ENCODE measurements around the gene XPR1. TPM values are rescaled to one million over a fixed set of nuclear protein-coding genes. Genes with fewer than 3 reads are reported as not detected.
"Not testable (repeated sequence)": the region's sequence is repeated elsewhere in the genome, so short reads cannot be mapped to it uniquely, and the experiment has no call there.

The XPR1 gene
- total RNA-seq, 2 experiments from 2014 or later, result 19.9 to 20.5 TPM

GRCh38 chr1:180833180-180833579 is 201.4 kb downstream of the XPR1 start:
- Mint-ChIP-seq H3K9me3 (peaks cover 11% of the 10 kb centered on the region), H3K36me3 (ENCODE audit: low read depth) (peaks cover 44% of the 10 kb centered on the region)
- H3K27me3 Mint-ChIP-seq, H3K27ac Mint-ChIP-seq, CTCF ChIA-PET, DNase-seq, H3K4me1 Mint-ChIP-seq, H3K4me3 Mint-ChIP-seq, POLR2A ChIA-PET: not testable (repeated sequence)

DNA sequence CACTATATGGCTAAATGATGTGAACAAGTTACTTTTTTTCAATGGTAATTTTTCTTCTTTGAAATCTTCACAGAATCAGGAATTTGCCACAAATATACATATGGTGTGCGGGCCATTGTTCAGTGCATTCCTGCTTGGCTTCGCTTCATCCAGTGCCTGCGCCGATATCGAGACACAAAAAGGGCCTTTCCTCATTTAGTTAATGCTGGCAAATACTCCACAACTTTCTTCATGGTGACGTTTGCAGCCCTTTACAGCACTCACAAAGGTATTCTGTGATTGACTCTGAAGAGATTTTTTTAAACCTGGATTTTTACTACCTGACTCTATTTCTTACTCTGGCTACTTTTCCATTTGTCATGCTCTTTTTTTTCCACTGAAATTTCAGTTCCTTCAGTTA is 204.6 kb downstream of the XPR1 start:
- Mint-ChIP-seq H3K9me3 (peaks cover 11% of the 10 kb centered on the region), H3K4me3 (no peak overlapping the region), H3K27me3 (no peaks in the 10 kb centered on the region), H3K27ac (no peak overlapping the region), H3K4me1 (peaks cover 6% of the 10 kb centered on the region), H3K36me3 (ENCODE audit: low read depth) (peaks cover 40% of the 10 kb centered on the region)
- no peak for DNase-seq
- ChIA-PET POLR2A (no interaction called here), CTCF (interaction anchor here (0.8 kb wide), 1 partner anchor 25 kb away, joined by 3 read pairs; no protein-coding TSS in a partner anchor)

GRCh38 chr1:180837020-180837419 is 205.2 kb downstream of the XPR1 start:
- ChIA-PET CTCF (no interaction called here), POLR2A (no interaction called here)
- H3K27ac Mint-ChIP-seq, result no peak overlapping the region
- H3K36me3 Mint-ChIP-seq (ENCODE audit: low read depth), result peaks cover 34% of the 10 kb centered on the region
- peaks cover 6% of the 10 kb centered on the region for H3K4me1 Mint-ChIP-seq
- no peak for DNase-seq
- no peak overlapping the region for H3K4me3 Mint-ChIP-seq
- H3K27me3 Mint-ChIP-seq, result no peaks in the 10 kb centered on the region
- peaks cover 11% of the 10 kb centered on the region for H3K9me3 Mint-ChIP-seq

GRCh38 chr1:180838535-180838934 is 206.7 kb downstream of the XPR1 start:
- ChIA-PET CTCF (no interaction called here), POLR2A (no interaction called here)
- Mint-ChIP-seq H3K4me3 (no peak overlapping the region), H3K27me3 (no peaks in the 10 kb centered on the region), H3K36me3 (ENCODE audit: low read depth) (peaks cover 22% of the 10 kb centered on the region), H3K27ac (no peak overlapping the region), H3K9me3 (no peaks in the 10 kb centered on the region), H3K4me1 (peaks cover 6% of the 10 kb centered on the region)
- DNase-seq, result no peak

- no peak overlapping the region for H3K27ac Mint-ChIP-seq
- H3K9me3 Mint-ChIP-seq, result no peaks in the 10 kb centered on the region
- CTCF ChIA-PET, result no interaction called here
- no peaks in the 10 kb centered on the region for H3K27me3 Mint-ChIP-seq
- DNase-seq, result no peak
- peaks cover 20% of the 10 kb centered on the region for H3K36me3 Mint-ChIP-seq (ENCODE audit: low read depth)
- POLR2A ChIA-PET, result no interaction called here
- H3K4me1 Mint-ChIP-seq, result peaks cover 6% of the 10 kb centered on the region
- H3K4me3 Mint-ChIP-seq, result no peak overlapping the region
These were observed 207.7 kb downstream of the XPR1 start for GRCh38 chr1:180839547-180839946.

DNA sequence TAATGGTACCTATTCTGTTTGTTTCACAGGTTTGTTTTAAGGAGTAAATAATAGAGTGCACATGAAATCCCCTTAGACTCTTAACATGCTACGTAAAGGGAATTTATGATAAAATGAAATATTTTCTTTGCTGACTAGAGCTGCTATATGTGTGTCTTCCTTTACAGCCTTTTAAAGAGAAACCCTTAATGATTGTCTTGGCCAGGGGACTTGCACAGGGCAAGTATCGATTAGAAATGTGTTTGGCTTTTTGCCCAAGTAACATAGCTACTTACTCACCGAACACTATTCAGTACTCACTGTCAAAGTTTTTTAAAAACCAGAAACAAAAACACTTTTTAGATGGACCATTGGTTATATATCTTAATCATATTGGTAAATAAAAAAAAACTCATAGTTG is 209.6 kb downstream of the XPR1 start:
- no peak overlapping the region for H3K27ac Mint-ChIP-seq

GRCh38 chr1:180842052-180842451 is 210.2 kb downstream of the XPR1 start:
- no peak overlapping the region for H3K4me3 Mint-ChIP-seq
- peaks cover 1% of the 10 kb centered on the region for H3K4me1 Mint-ChIP-seq
- H3K27me3 Mint-ChIP-seq, result no peaks in the 10 kb centered on the region
- peaks cover 3% of the 10 kb centered on the region for H3K36me3 Mint-ChIP-seq (ENCODE audit: low read depth)
- no peaks in the 10 kb centered on the region for H3K9me3 Mint-ChIP-seq
- CTCF ChIA-PET, result no interaction called here
- H3K27ac Mint-ChIP-seq, result no peak overlapping the region
- no peak for DNase-seq
- POLR2A ChIA-PET, result no interaction called here

More for the DNA sequence above, 209.6 kb downstream of the XPR1 start:
- Mint-ChIP-seq H3K4me1 (peaks cover 6% of the 10 kb centered on the region), H3K36me3 (ENCODE audit: low read depth) (peaks cover 7% of the 10 kb centered on the region), H3K4me3 (no peak overlapping the region), H3K27me3 (no peaks in the 10 kb centered on the region), H3K9me3 (no peaks in the 10 kb centered on the region)
- no peak for DNase-seq
- ChIA-PET POLR2A (no interaction called here), CTCF (no interaction called here)

DNA sequence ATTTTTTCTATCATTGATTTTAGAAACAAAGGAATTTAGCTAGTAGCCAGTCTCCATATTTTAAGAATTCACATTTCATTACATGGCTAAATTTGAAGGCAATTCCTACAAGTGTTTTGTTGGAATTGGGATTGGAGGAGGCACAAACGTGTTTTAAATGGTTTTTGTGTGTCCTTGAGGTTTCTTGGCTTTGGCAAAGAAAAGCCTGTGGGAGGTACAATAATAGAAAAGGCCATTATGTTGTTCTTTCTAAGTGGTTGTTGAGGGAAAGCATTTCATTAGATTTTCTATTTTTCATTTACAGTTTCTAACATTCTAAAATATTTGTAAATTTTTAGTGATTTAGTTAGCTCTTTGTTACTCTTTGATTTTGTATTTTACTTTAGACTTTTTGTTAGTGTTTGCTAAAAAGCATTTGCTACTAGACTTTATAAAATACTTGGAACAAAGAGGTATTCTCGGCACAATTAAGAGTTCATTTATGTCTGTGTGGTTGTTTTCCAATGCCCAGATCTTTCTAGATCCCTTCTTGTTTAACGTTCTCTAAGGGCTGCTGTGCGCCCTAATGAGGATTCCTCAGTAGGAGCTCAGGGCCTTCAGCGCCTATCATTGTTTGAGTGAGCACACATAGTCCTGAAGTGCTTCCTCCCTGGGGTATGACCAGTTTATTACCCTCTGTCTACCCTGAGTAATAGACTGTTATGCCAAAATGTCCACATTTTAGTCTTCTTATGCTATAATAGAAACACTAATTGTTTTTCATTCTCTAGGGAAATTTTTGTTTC is 210.9 kb downstream of the XPR1 start:
- CTCF ChIA-PET, result no interaction called here
- no peak overlapping the region for H3K4me3 Mint-ChIP-seq
- POLR2A ChIA-PET, result no interaction called here
- H3K36me3 Mint-ChIP-seq (ENCODE audit: low read depth), result peaks cover 2% of the 10 kb centered on the region
- H3K27me3 Mint-ChIP-seq, result no peaks in the 10 kb centered on the region
- no peak for DNase-seq
- H3K27ac Mint-ChIP-seq, result no peak overlapping the region
- H3K4me1 Mint-ChIP-seq, result no peaks in the 10 kb centered on the region
- H3K9me3 Mint-ChIP-seq, result no peaks in the 10 kb centered on the region

DNA sequence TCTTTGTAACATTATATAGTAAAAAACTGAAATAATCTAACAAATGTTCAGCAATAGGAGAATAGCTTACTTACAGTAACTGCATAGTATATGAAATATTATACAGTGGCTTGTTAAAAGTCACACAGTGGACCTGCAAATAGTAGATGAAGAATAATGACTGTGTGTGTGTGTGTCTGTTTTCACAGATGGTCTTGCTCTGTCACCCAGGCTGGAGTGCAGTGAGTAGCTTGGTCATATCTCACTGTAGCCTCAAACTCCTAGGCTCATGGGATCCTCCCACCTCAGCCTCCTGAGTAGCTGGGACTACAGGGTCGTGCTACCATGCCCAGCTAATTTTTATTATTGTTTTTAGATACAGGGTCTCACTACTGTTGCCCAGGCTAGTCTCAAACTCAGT is 213.5 kb downstream of the XPR1 start:
- POLR2A ChIA-PET, result no interaction called here
- DNase-seq, result no peak
- no peak overlapping the region for H3K4me3 Mint-ChIP-seq
- no peaks in the 10 kb centered on the region for H3K27me3 Mint-ChIP-seq
- no peak overlapping the region for H3K27ac Mint-ChIP-seq
- no peaks in the 10 kb centered on the region for H3K9me3 Mint-ChIP-seq
- H3K4me1 Mint-ChIP-seq, result no peaks in the 10 kb centered on the region
- CTCF ChIA-PET, result no interaction called here
- peaks cover 2% of the 10 kb centered on the region for H3K36me3 Mint-ChIP-seq (ENCODE audit: low read depth)

DNA sequence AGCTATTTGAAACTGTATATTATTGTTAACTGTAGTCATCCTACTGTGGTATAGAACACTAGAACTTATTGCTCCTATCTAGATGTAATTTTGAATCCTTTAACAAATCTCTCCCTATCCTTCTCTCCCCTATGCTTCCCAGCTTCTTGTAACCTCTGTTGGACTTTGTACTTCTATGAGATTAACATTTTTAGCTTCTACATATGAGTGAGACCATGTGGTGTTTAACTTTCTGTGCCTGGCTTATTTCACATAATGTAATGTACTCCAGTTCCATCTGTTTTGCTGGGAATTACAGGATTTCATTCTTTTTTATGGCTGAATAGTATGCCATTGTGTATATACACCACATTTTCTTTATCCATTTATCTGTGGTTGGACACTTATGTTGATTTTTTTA is 216.4 kb downstream of the XPR1 start:
- POLR2A ChIA-PET, result no interaction called here
- DNase-seq, result no peak
- Mint-ChIP-seq H3K27me3 (no peaks in the 10 kb centered on the region), H3K9me3 (no peaks in the 10 kb centered on the region), H3K36me3 (ENCODE audit: low read depth) (peaks cover 3% of the 10 kb centered on the region), H3K4me1 (peaks cover 14% of the 10 kb centered on the region), H3K27ac (no peak overlapping the region), H3K4me3 (no peak overlapping the region)
- CTCF ChIA-PET, result no interaction called here

DNA sequence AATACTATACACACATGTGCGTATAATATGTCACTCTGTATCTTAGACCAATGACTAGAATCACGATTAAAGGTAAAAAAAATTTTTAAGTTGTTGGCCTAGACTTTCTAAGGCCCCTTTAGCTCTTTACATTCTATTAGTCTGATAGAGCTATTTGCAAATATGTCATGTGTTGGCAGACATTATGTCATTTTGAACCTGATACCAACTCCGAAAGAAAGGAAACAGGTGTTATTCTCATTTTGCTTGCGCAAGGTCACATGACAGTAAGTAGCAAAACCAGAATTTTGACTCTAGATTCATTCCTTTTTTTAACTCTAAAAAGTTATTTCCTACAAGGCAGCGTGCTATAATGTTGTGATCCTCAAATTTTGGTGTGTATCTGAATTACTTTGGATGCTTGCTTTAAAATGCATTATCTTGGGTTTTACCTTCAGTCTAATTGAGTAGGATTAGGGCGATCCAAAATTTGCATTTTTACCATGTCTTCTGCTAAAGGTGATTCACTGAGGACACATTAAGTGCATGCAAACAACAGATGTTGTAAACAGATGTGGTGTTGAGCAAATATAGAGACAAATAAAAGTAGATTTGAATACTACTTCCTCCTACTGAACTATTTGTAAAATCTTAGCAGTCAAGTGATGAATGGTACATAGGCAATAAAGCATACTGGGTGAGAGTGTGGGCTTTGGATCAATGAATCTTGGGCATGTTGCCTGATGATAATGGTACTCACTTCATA is 217.4 kb downstream of the XPR1 start:
- Mint-ChIP-seq H3K4me3 (no peak overlapping the region), H3K4me1 (peaks cover 16% of the 10 kb centered on the region), H3K9me3 (no peaks in the 10 kb centered on the region), H3K27ac (no peak overlapping the region), H3K27me3 (no peaks in the 10 kb centered on the region), H3K36me3 (ENCODE audit: low read depth) (peaks cover 5% of the 10 kb centered on the region)
- DNase-seq, result no peak
- ChIA-PET CTCF (no interaction called here), POLR2A (no interaction called here)

- ChIA-PET CTCF (interaction anchor here (0.6 to 1.2 kb wide), 2 partner anchors 62 to 545 kb away, joined by 3 read pairs; no protein-coding TSS in a partner anchor), POLR2A (interaction anchor here (1.6 kb wide), 1 partner anchor 8 kb away, joined by 3 read pairs; no protein-coding TSS in a partner anchor)
- no peak overlapping the region for H3K4me3 Mint-ChIP-seq
- no peaks in the 10 kb centered on the region for H3K27me3 Mint-ChIP-seq
- DNase-seq, result no peak
- H3K36me3 Mint-ChIP-seq (ENCODE audit: low read depth), result peaks cover 3% of the 10 kb centered on the region
- H3K27ac Mint-ChIP-seq, result no peak overlapping the region
- H3K9me3 Mint-ChIP-seq, result no peaks in the 10 kb centered on the region
- peaks cover 16% of the 10 kb centered on the region for H3K4me1 Mint-ChIP-seq
These were observed 220.4 kb downstream of the XPR1 start for GRCh38 chr1:180851995-180852887.

- H3K4me3 Mint-ChIP-seq, result no peak overlapping the region
- no peak for DNase-seq
- H3K27ac Mint-ChIP-seq, result no peak overlapping the region
- H3K27me3 Mint-ChIP-seq, result no peaks in the 10 kb centered on the region
- ChIA-PET CTCF (interaction anchor here (0.7 to 1.4 kb wide), 4 partner anchors 8 to 319 kb away, joined by 3 to 10 read pairs (median 5); no protein-coding TSS in a partner anchor), POLR2A (interaction anchor here (1.6 kb wide), 1 partner anchor 10 kb away, joined by 3 read pairs; no protein-coding TSS in a partner anchor)
- H3K36me3 Mint-ChIP-seq (ENCODE audit: low read depth), result peaks cover 3% of the 10 kb centered on the region
- H3K9me3 Mint-ChIP-seq, result no peaks in the 10 kb centered on the region
- peaks cover 16% of the 10 kb centered on the region for H3K4me1 Mint-ChIP-seq
These were observed 222.2 kb downstream of the XPR1 start for GRCh38 chr1:180854001-180854400.

All from activated CD4-positive, alpha-beta memory T cell treated with anti-CD3 and anti-CD28 coated beads, Interleukin-2, amount 10 ng/mL, durations not matched to agents 7 days and 5 days (primary cell).